ENCODE measurements around the gene ITPA. TPM values are rescaled to one million over a fixed set of nuclear protein-coding genes. Genes with fewer than 3 reads are reported as not detected.
"Not testable (repeated sequence)": the region's sequence is repeated elsewhere in the genome, so short reads cannot be mapped to it uniquely, and the experiment has no call there.

Gene ITPA
- polyA plus RNA-seq, 1 experiment = 25.2 TPM

DNA sequence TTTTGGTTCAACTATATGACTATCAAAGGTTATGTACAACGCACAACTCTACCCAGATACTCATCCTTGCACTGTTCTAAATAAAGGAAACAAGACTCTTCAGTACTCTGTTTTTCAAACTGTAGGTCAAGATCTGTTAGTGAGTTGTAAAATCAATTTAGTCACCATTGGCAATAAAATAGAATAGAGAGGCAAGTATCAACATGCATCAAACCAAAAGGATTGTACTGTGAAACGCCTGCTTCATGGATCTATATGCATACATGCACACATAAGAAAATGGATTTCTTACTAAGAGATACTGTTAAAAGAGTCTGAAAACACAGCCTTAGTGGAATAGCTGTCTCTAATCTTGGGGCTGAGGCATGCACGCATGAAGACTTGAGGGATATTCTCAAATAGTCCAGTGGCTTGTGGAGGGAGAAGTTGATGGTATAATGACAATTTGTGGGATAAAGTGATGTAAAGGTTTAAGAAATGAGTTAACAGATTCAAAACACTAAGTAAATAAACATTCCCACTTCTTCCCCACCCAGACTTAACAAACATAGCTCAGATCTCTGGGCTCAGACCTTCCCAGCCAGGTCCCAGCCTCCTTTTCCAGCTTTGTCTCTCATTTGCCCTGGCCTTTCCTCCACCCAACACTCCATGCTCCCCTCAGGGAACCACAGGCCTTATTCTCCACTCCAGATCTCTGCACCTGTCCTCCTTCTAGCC, 25.2 kb upstream of the ITPA start:
- POLR2A ChIA-PET = no interaction called here
- CTCF ChIA-PET = no interaction called here

DNA sequence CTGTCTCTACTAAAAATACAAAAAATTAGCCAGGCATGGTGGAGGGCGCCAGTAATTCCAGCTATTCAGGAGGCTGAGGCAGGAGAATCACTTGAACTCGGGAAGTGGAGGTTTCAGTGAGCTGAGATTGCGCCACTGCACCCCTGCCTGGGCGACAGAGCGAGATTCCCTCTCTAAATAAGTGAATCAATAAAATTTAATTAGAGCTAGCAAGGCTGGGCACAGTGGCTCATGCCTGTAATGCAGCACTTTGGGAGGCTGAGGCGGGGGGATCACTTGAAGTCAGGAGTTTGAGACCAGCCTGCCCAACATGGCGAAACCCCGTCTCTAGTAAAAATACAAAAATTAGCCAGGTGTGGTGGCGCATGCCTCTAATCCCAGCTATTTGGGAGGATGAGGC, 21.4 kb upstream of the ITPA start:
- H3K9me3 ChIP-seq (ENCODE audit: control insufficient read depth, insufficient read depth, low read length); H3K27ac ChIP-seq (ENCODE audit: low read depth, low read length); DNase-seq (ENCODE audit: low read depth, low spot score); POLR2A ChIA-PET; H3K4me3 ChIP-seq (ENCODE audit: low read depth, low read length); H3K27me3 ChIP-seq (ENCODE audit: control insufficient read depth, insufficient read depth, low read length): not testable (repeated sequence)
- CTCF ChIA-PET = interaction anchor here (1.1 kb wide), 1 partner anchor 31 kb away, joined by 3 read pairs; no protein-coding TSS in a partner anchor

More for the DNA sequence above, 25.2 kb upstream of the ITPA start:
- Histone ChIP-seq H3K9me3 (ENCODE audit: control insufficient read depth, insufficient read depth, low read length) (no peaks in the 10 kb centered on the region), H3K4me3 (ENCODE audit: low read depth, low read length) (no peak overlapping the region), H3K27me3 (ENCODE audit: control insufficient read depth, insufficient read depth, low read length) (no peaks in the 10 kb centered on the region), H3K27ac (ENCODE audit: low read depth, low read length) (no peak overlapping the region)
- no peak for TF ChIP-seq CTCF (IDR thresholded peaks at IDR 0.05; ENCODE audit: low read depth, low read length)
- no peak for DNase-seq (ENCODE audit: low read depth, low spot score)

DNA sequence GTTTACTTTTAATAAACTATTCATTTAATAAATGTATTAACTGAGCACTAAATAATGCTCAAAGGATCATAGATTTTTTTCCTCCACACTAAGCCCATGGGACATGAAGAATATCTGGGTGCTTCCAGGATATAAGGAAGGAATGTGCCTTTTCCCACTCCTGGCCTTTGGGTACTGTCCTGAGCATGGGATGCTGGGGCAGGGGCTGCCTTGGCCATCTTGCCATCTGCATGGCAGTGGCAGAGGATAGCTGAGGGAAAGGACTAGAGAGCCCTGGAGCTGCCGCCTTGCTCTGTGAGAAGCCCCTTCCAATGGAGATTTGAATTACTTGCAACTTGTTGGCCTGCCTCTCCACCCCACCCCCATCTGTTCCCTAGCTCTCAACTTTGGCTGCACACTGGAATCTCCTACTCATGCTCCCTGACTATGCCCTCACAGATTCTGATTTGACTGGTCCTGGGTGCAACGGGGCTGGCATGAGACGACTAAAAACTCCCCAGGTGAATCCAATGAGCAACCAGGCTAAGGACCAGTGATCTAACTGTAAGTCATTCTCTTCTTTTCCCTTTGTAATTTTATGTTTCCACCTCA, 20.4 kb upstream of the ITPA start:
- no peaks in the 10 kb centered on the region for H3K9me3 ChIP-seq (ENCODE audit: control insufficient read depth, insufficient read depth, low read length)
- no peak overlapping the region for H3K27ac ChIP-seq (ENCODE audit: low read depth, low read length)
- ChIA-PET POLR2A (interaction anchor here (0.6 kb wide), 1 partner anchor 135 kb away, joined by 4 read pairs; no protein-coding TSS in a partner anchor), CTCF (interaction anchor here (0.6 kb wide), 1 partner anchor 30 kb away, joined by 3 read pairs; no protein-coding TSS in a partner anchor)
- DNase-seq (ENCODE audit: low read depth, low spot score) = no peak
- no peak for TF ChIP-seq CTCF (IDR thresholded peaks at IDR 0.05; ENCODE audit: low read depth, low read length)
- no peaks in the 10 kb centered on the region for H3K27me3 ChIP-seq (ENCODE audit: control insufficient read depth, insufficient read depth, low read length)
- H3K4me3 ChIP-seq (ENCODE audit: low read depth, low read length) = no peak overlapping the region

DNA sequence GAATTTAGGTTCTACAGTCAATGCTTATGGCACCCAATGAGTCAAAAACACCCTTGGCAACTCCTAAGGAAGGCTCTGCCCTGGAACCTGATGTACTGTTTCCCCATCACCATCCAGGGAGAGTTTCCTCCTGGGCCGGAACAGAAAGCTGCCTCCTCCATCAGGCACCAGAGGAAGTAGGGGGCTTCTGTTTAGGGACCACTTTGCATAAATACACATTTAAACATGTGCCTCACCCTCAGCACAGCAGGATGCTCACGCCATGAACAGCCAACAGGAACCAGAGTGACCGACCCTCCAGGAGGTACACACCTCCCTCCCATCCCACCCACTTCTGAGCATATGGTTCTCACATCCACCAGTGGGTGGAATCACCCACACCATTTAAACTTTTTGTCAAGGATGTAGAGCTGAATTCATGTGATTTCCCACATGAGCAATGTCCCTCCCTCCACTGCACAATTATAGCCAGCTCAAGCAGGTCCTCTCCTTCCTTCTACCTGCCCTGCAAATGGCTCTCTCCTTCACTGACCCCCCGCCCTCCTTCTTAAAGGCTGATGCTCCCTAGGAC, 19.7 kb upstream of the ITPA start:
- Histone ChIP-seq H3K27ac (ENCODE audit: low read depth, low read length) (peak overlapping the region; percentile 11), H3K27me3 (ENCODE audit: control insufficient read depth, insufficient read depth, low read length) (no peaks in the 10 kb centered on the region), H3K9me3 (ENCODE audit: control insufficient read depth, insufficient read depth, low read length) (no peaks in the 10 kb centered on the region), H3K4me3 (ENCODE audit: low read depth, low read length) (no peak overlapping the region)
- ChIA-PET CTCF (interaction anchor here (0.6 kb wide), 1 partner anchor 31 kb away, joined by 3 read pairs; no protein-coding TSS in a partner anchor), POLR2A (no interaction called here)
- DNase-seq (ENCODE audit: low read depth, low spot score) = no peak
- no peak for TF ChIP-seq CTCF (IDR thresholded peaks at IDR 0.05; ENCODE audit: low read depth, low read length)

- CTCF ChIA-PET = no interaction called here
- POLR2A ChIA-PET = no interaction called here
- no peak for DNase-seq (ENCODE audit: low read depth, low spot score)
- no peak for TF ChIP-seq CTCF (IDR thresholded peaks at IDR 0.05; ENCODE audit: low read depth, low read length)
- H3K9me3 ChIP-seq (ENCODE audit: control insufficient read depth, insufficient read depth, low read length) = no peaks in the 10 kb centered on the region
- H3K4me3 ChIP-seq (ENCODE audit: low read depth, low read length) = no peak overlapping the region
- H3K27ac ChIP-seq (ENCODE audit: low read depth, low read length) = no peak overlapping the region
- H3K27me3 ChIP-seq (ENCODE audit: control insufficient read depth, insufficient read depth, low read length) = no peaks in the 10 kb centered on the region
Observed at GRCh38 chr20:3190681-3191111, 18.6 kb upstream of the ITPA start.

Measured in AG04450 (cell line).